GM21825 (cell line): ENCODE data around the gene ESPNL.
"Not testable (repeated sequence)": the region's sequence is repeated elsewhere in the genome, so short reads cannot be mapped to it uniquely, and the experiment has no call there.

ENCODE experiments used
- ATAC-seq: cut with Tn5 transposase; IDR thresholded peaks from one replicate; pipeline ENCODE4 v1.9.1; 2021; ENCODE audit warnings: mild to moderate bottlenecking, moderate library complexity; ENCODE audit not compliant: unreplicated experiment

The ESPNL gene

DNA sequence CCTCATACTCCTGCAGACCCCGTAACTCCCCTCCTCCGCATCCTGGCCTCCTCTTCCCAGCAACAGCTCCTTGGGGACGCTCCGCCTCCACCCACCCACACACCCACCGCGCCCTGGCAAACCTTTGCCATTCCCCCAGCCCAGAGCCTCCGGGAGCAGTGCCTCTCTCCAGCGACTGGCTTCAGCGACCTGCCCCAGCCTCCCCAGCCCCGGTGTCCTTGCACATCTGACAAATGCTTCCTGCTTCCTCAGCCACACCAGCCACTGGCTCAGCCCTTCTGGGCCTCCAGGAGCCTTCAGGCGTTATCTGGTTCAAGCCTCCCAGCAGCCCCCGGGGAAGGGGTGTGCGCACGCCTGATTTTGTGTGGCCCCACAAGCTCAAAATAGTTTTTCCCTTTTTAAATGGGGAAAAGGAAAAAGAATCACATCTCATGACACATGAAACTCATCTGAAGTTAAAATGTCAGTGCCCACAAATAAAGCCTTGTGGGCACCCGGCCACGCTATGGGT is 14.2 kb downstream of the ESPNL start:
- ATAC-seq: no peak

DNA sequence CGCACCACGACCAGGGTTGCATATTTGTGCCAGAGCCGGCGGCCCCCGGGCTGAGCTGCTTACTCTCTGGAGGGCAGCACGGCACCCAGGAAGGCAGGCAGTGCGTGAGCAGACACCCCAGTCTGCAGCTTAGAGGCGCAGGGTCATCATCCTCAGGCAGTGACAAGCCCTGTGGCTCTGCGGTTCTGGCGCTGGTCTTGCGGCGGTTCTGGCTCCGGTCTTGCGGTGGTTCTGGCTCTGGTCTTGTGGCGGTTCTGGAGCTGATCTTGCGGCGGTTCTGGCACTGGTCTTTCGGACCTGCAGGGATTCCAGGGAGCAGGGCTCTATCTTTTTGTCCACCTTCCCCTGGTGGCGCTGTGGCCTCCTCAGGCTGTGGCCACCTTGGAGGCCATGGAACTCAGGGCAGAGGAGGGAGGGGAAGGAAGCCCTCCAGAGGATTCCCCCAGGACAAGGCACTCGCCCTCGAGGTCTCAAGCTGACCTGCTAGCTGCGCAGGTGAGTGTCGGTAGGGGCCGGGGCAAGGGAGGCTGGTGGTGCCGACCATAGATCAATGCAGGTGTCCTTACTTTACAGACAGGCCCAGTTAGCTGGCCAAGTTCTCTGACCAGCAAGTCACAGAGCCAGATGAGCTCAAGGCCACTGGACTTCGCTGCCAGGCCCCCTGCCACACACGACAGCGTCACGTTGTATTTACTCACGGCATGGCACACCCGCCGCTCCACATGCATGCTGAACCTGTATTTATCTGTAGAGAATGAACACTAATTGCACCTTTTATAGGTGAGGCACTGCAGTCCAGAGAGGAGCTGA is 14.9 kb downstream of the ESPNL start:
- no peak for ATAC-seq

DNA sequence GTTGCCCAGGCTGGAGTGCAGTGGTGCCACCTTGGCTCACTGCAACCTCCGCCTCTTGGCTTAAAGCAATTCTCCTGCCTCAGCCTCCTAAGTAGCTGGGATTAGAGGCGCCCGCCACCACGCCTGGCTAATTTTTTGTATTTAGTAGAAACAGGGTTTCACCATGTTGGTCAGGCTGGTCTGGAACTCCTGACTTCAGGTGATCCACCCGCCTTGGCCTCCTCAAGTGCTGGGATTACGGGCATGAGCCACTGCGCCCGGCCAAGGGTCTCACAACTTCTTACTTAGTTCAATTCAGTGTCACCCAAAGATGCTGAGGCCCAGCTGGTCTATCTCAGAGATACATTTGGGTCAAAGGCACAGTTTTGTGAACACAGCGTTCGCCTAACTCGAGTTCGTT is 15.6 kb downstream of the ESPNL start:
- ATAC-seq: not testable (repeated sequence)

DNA sequence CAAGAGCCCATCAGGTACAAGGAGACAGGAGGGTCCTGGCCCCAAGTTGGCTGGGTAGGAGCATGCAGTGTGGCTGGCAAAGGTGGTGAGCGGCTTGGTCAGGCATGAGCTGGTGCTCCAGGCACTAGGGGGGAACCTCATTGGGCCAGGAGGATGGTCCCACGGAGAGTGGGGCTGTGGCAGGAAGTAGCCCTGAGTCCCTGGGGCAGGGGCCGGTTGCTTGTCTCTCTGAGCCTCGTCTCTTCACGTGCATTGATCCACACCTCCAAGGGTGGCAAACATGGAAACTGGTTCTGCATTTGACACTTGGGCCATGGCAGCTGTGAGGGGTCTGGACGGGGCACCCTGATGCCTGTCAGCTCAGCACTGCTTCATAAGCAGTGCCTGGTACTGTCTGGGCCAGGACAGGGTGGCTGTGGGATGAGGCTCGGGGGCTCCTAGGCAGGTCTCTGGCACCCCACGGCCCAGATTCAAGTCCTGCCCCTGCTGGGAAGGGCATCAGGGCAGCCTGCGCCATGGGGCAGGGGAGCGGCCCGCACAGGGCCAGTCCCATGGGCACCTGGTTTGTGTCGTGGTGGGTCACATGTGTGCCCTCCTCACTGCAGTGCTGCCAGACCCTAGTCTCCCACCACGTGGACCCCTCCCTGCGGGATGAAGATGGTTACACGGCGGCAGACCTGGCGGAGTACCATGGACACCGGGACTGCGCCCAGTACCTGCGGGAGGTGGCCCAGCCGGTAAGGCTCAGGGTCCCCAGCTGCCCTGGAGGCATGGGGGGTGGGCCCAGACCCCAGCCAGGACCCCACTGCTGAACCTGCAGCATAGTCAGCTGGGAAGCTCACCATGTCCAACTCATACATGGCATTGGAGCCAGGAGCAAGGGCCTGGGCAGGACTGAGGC is 16.4 kb downstream of the ESPNL start:
- no peak for ATAC-seq

DNA sequence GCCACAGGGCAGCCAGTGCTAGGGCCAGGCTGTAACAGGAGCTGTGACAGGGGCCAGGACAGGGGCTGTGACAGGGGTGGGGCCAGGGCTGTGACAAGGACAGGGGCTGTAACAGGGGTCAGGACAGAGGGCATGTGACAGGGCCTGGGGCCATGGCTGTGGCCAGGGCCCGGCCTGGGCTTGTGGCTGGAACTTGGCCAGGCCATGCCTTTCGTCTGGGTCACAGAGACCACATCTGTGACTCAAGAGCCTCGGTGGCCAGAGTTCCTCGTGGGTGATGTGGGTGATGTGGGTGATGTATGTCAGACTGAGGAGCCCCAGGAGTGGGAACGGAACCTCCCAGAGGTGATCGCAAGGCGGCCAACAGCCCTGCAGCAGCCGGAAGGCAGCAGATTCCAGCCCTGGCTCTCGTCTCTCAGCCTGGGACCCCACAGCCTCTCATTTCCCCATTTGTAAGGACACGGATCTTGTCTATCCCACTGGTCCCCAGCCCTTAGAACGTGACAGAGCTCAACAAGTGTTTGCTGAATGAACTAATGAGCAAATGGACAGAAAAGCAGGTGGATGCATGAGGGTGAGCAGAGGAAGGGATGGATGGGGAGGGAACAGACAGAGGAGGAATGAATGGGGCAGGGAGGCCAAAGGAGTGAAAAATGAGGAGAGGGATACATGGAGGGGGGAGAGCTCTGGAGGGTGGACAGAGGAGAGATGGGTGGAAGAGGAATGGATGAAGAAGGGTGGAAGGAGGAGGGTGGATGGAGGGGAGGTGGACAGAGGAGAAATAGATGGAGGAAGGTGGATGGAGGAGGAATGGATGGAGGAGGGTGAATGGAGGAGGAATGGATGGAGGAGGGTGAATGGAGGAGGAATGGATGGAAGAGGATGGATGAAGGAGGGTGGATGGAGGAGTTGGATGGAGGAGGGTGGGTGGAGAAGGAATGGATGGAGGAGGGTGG is 17.3 kb downstream of the ESPNL start:
- no peak for ATAC-seq

DNA sequence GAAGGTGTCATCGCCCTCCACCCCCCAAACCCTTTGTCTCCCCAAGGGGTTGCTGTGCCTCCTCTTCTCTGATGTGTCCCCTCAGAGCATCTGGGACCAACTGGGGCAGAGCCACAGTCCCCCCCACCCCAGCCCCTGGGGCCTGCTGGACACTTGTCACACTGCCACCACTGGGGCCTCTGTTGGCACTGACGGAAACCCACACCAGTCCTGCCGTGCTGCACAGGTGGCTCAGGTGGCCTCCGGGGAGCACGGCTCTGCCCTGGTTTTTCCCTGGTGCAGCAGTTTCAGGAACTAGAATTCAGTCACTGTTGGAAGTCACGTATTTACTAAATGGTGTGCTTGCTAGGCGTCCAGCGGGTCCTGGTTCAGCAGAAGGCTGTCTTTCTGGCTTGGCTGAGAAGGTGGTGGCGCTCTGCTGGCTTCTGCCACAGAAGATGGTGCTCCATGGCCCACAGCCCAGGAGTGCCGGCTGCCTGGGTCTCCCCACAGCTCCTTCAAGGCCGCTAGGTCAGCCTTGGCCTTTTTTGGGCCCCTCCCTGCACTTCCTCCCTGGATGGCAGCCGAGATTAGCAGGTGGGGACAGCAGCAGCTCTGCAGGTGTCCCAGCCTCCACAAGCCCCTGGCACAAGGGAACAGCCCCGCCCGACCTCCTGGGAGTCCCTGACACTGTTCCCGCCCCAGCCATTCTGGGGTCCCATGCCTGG is 19.8 kb downstream of the ESPNL start:
- no peak for ATAC-seq

DNA sequence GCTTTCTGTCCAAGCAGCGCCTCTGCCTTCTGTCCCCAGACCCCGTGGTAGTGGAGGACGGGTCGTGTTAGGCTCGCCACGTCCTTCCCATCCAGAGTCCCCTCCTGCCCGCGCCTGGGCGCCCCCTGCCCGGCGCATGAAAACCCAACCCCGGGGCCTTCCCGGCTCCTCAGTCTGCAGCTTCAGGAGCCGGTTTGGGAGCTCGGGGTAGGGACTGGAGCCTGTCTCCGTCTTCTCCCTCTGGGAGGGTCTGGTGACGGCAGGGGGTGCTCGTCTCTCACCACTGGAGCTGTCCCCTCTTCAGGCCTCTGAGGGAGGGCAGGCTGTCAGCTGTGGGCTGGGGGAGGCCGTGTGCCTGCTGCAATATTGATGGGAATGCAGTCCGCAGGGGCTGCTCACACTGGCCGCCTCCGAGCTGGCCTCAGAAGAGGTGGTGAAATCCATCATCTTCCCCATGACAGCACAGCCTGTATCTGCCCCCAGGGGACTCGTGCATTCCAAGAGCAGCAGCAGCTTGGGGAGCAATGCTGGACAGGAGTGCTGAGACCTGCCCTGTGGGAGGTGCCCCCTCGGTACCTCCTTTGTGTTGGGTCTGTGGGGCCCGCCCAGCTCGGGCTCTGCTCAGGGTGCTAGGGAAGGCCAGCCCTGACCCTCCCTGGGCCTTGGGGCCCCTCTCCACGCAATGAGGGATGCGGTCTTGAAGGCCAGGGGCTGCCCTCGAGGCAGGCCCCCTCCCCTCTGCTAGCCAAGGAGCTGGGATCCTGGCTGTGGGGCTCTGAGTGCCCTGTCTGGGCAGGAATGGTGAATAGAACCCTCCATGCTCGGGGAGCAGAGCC is 20.5 kb downstream of the ESPNL start:
- ATAC-seq: no peak

DNA sequence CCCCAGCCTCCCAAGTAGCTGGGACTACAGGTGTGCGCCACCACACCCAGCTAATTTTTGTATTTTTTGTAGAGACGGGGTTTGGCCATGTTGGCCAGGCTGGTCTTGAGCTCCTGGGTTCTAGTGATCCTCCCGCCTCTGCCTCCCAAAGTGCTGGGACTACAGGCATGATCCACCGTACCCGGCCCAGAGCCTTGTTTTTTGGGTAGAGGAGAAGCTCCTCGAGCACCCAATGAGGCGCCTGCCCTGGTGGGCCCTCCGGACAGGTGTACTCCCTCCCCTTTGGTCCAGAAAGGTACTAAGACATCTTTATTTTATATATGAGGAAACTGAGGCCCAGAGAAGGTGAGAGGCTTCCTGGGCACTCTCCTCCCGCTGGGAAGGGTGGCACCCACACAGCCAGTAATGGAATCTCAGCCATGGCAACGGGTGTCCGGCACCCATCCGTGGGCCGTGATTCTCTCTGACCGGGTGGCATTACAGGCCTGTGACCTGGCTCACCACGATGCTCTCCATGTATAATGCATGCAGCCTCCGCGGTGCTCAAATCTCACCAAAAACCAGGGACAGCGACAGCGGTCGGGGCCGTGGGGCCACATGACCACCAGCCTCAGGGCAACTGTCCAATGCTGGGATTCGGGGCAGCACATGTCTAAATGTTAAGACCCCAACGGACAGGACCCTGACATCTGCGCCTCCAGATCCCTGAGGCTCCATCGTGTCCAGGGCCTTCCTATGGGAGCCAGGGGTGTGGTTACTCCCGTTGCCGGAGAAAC is 21.6 kb downstream of the ESPNL start:
- ATAC-seq: no peak

DNA sequence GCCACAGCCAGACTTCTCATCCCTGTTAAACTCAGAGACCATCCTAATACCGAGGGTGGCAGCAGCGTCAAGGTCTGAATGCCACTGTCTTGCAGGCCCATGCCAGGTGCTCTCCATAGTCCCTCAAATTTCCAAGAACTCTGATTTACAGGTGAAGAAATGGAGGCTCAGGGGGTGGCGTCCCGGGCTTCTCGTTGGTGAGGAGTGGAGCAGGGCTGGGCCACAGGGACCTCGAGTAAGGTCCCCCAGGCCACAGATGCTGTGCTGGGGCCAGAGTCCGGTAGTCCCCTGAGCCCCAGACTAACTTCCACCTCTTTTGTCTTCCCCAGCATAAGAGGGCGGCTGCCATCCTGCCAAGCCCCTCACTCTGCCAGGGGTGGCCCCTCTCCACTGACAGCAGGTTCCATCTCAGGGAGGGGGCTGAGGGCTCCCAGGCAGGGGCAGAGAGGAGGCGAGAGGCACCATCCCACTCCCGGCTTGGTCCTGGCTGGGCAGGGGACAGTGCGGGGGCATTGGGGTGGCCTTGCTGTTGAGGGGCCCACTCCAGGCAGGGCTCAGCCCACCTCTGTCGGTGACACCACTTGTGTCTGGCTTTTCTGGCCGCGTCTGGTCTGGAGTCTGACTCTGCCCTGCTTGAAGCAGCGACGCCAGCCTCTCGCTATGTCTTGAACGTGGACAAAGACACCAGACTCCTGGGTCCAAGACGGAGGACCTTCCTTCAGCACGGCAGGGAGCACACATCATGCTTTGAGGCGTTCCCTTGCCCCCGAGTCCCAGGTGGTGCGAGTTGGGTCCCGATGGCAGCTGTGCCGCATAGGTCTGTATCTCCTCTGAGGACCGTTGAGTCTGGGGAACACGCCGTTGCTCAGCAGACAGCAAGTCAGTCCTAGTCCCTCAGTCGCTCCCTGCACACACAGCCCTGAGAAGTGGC is 22.4 kb downstream of the ESPNL start:
- ATAC-seq: no peak

DNA sequence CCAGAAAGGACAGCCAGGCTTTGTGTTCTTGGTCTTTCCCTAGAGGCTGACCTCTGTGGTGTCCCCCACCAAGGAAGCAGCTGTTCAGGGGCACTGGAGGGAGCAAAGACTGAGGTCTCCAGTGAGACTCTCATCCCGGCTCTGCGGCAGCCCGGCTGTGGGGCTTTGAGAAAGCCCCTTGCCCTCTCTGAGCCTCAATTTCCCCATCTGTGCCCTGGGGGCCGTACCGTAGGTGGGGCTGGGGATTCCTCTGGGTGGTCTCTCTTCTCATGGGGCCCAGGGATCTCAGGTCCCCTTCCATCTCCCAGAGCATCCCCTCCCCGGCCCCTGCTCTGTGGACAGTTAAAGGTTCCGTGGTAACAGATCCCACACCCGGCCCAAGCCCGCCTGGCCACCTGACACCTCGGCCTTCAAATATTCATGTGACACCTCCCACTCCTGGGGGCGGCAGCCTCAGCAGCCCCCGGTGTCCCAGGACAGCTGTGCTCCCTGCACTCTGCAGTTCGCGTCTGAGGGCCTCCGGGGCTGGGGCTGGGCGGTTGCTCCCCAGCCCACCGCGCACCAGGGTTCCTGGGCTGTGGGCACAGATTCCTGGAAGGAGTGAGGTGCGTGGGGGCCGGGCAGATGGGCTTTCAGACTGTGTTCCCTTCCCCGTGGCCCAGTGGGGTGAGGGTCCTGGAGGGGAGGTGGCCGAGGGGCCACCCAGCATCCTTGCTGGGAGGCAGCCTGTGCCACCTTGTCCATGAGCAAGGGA is 23.3 kb downstream of the ESPNL start:
- ATAC-seq: no peak

DNA sequence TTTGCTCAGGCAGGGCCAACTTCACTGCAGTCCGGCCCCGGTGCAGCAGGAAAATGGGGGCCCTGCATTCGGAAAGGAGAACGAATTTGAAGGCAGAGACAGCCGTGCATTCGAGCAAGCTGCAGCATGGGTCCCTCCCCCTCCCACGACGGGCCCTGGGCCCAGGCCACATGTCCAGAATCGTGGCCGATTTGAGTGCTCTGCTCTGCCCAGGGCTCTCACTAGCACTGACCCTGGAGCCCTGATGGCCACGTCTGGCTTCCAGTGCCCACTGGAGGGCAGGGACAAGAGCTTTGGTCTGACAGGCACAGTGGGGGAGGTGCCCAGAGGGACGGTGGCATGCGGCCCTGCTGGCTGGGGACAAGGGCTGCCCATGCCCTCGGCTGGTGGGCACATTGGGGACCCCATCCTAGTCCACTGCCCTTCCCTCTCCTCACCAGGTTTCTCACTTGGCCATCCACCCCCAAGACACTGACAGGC is 23.9 kb downstream of the ESPNL start:
- no peak for ATAC-seq

DNA sequence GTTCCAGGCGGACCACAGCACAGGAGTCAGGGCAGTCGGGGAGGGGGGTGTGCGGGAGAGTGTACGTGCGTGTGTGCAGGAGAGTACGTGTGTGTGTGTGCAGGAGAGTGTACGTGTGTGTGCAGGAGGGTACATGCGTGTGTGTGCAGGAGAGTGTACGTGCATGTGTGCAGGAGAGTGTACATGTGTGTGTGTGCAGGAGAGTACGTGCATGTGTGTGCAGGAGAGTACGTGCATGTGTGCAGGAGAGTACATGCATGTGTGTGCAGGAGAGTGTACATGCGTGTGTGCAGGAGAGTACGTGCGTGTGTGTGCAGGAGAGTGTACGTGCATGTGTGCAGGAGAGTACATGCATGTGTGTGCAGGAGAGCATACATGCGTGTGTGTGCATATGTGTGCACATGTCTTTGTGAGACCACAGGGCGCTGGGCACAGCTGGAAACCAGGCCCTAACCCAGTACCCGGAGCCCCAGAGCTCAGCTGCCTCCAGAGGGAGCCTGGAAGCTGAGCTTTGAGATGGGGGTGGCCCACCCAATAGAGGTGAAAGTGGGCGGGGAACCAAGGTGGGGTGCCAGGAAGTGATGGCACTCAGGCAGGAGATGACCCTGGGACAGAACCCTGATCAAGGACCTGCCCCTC is 24.5 kb downstream of the ESPNL start:
- ATAC-seq: no peak

DNA sequence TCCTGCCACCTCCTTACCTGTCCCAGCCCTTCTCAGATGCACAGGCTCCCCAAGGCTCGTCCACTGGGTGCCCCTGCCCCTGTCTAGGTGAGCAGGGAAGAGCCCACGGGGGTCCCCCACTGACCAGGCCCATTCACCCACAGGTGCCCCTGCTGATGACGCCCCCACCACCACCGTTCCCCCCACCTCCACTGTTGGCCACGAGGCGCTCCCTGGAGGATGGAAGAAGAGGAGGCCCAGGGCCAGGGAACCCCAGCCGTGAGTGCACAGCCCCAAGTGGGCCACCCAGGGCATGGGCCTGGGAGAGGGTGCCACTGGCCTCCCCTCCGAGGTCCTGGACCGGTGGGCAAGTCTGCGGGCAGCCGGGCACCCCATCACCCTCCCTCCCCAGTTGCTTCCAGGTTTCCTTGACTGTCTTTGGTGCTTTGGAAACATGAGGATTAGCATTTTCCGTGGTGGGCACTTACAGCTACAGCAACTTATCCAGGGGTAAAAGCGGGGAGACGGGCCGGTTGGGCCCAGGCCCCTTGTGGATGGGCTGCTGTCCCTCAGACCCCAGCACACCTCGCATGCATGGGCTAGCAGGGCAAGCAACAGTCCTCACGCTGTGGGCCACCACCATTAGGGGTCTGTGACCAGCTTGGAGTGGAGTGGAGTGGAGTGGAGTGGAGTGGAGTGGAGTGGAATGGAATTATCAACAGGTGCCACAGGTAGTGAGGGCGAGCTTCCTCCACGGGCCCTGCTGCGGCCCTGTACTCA is 25.2 kb downstream of the ESPNL start:
- ATAC-seq: no peak

DNA sequence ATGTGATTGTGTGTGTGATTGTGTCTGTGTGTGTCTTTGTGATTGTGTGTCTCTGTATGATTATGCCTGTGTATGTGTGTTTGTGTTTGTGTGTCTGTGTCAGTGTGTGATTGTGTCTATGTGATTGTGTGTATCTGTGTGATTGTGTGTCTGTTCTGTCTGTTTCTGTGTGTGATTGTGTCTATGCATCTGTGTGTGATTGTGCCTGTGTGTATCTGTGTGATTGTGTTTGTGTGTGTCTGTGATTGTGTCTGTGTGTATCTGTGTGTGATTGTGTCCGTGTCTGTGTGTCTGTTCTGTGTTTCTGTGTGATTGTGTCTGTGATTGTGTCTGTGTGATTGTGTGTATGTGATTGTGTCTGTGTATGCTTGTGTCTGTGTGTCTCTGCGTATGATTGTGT is 26.2 kb downstream of the ESPNL start:
- ATAC-seq: no peak

DNA sequence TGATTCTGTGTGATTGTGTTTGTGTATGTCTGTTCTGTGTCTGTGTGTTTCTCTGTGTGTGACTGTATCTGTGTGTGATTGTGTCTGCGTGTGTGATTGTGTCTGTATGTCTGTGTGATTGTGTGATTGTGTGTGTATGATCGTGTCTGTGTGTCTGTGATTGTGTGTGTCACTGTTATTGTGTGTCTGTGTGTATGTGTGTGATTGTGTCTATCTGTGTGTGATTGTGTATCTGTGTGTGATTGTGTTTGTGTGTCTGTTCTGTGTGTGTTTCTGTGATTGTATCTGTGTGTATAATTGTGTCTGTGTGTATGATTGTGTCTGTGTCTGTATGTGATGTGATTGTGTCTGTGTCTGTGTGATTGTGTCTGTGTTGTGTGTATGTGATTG is 26.6 kb downstream of the ESPNL start:
- no peak for ATAC-seq
